Measurements from ENCODE around the gene AKT1.
"Not testable (repeated sequence)": the region's sequence is repeated elsewhere in the genome, so short reads cannot be mapped to it uniquely, and the experiment has no call there.

Gene AKT1

GRCh38 chr14:104818714-104819161, 23.2 kb upstream of the AKT1 start:
- no peak for DNase-seq

- no peak for DNase-seq
These were observed 22.6 kb upstream of the AKT1 start for GRCh38 chr14:104817930-104818713.

DNA sequence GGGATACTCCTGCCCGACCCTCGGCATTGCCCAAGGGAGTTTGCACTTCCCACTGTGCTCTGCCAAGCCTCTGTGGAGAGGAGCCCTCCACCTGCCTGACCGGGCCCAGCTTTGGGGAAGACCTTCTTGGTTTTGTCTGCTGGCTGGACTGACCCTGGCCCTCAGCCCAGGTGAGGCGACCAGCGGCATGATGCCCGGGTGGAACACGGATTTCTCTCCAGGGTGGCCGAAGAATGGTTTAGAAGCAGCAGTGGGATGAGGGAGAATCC, 21.0 kb upstream of the AKT1 start:
- DNase-seq = no peak

GRCh38 chr14:104814701-104815100, 19.2 kb upstream of the AKT1 start:
- DNase-seq = not testable (repeated sequence)

GRCh38 chr14:104813286-104813685, 17.7 kb upstream of the AKT1 start:
- no peak for DNase-seq

DNA sequence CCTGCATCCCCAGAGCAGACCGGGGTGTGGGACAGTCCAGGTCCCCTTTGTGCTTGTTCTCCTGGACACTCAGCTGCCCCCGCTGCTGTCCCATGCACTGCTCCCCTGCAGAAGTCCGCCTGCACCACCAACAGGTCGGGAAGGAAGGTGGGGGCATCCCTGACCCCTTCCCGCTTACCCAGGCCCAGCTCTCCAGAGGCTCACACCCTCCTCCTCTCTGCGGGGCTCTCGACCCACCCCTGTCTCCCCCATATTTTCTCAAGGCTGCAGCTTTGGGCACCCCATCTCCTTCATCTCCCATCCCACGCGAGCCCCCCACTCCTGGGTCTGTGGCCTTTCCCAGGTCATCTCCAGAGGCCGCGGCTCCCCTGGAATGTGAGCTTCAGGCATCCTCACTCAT, 14.8 kb upstream of the AKT1 start:
- no peak for DNase-seq

DNA sequence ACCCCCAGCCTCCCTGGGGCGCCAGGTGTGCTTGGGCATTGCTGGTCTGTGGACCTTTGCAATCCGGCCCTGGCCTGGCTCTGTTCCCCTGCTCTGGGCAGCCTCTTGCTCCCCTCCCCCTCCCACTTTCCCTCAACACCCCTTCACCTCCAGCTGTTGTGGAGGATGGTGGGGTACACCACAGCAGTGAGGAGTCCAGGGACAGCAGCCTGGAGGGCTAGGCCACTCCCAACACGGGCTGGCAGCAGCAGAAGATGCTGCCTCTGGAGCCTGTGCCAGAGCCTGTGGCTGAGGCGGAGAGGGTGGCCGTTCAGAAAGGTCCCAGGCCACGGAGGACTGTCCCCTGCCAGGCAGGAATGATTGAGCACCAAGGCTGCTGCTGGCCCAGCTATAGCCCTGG, 12.9 kb upstream of the AKT1 start:
- DNase-seq = no peak

DNA sequence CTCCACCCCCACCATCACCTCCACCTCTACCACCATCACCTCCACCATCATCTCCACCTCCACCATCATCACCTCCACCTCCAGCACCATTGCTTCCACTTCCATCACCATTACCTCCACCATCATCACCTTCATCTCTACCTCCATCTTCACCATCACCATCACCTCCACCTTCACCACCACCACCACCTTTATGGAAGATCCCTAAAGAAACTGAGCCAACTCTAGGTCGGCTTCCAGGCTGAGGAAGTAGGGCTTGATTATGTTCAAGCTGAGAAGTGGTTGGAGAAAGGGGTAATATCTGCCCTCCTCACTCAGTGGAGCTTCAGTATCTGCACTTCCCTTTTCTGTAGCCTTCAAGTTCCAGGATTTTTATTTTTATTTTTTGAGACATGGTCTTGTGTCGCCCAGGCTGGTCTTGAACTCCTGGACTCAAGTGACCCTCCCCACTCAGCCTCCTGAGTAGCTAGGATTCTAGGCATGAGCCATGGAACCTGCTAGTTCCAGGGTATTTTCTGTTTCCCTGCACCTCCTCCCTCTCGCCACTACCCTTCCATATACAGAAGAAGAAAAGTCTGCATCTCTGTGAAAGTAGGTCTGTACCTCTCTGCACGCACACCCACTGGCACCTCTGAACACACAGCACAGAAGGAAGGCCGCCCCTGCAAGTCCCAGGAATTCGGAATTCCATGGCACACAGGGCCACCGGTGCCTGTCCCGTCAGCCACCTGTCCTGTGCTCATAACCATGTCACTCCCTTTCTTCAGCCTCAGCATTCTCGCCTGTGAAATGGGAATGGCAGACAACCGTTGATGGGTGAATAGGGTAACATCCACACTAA, 11.3 kb upstream of the AKT1 start:
- DNase-seq = no peak

DNA sequence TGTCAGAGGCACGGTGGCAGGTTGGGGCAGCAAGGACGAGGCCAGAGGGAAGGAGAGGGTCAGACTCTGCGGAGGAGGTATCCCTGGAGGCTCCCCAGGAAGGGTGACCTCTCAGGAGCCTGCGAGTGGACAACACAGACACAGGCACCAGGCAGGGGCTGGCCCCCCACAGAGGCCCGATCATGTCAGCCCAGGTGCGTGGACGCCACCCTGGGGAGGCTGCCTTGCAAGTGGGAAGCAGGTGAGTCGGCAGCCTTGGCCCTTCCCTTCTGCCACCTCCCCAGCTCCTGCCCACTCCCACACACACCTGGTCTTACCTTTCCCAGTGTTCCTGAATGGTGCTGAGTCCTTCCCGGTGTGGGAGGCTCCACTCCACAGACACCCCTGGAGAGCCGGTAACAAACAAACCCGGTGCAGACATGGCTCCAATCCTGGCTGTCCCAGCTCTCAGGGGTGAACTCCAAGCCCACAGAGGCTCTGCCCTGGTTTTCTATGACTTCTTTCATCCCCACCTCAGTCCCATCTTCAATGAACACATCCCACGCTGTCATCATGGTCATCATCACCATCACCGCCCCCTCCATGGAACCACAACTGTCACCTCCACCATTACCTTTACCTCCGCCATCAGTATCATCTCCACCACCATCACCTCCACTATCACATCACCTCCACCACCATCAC, 10.5 kb upstream of the AKT1 start:
- no peak for DNase-seq

DNA sequence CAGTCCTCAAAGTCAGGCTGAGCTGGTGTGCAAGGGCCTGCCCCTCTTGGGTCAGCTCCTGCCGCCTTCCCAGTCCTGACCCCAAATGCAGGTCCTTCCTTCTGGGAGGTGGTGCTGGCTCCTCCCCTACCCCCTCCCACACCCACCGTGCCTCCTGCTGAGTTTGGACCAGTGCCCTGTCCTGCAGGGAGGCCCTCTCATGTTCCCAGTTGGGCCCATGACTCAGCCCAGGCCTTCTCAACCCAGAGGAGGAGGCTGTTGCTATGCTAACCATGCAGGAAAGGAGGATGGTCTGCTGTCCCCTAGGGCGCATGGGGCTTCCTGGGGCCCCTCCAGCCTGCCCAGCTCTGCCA, 9.8 kb upstream of the AKT1 start:
- DNase-seq = no peak

- DNase-seq = no peak
These were observed 9.2 kb upstream of the AKT1 start for GRCh38 chr14:104804481-104805325.

GRCh38 chr14:104803912-104804410, 8.4 kb upstream of the AKT1 start:
- no peak for DNase-seq

DNA sequence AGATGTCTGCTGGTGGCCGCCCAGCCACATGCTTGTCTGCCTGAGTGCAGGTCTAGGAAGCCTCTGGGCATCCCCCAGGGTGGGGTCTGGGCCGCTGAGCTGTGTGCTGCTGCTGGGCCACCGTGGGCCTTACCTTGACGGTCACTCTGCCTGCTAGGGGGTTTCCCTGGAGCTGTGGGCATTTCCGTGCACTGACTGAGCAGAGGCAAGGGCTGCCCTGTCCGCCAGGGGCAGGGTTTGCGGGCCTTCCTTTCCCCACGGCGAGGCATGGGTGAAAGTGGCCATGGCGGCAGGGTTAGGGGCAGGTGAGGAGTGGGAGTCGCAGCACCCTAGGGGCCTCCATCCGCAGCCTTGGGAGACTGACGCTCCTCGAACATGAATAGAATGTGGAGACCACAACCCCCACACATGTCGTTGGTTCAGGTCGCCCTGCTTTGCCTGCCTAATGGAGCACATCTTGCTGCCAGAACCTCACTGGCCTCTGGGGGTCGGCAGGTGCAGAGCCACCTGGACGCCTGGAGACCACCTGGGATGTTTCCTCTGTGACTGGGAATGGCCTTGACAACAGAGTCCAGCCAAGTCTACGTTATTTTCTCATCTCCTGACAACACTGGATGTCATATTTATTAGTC, 7.8 kb upstream of the AKT1 start:
- no peak for DNase-seq

- no peak for DNase-seq
These were observed 7.0 kb upstream of the AKT1 start for GRCh38 chr14:104802394-104803184.

- DNase-seq = no peak
These were observed 6.2 kb upstream of the AKT1 start for GRCh38 chr14:104801520-104802393.

DNA sequence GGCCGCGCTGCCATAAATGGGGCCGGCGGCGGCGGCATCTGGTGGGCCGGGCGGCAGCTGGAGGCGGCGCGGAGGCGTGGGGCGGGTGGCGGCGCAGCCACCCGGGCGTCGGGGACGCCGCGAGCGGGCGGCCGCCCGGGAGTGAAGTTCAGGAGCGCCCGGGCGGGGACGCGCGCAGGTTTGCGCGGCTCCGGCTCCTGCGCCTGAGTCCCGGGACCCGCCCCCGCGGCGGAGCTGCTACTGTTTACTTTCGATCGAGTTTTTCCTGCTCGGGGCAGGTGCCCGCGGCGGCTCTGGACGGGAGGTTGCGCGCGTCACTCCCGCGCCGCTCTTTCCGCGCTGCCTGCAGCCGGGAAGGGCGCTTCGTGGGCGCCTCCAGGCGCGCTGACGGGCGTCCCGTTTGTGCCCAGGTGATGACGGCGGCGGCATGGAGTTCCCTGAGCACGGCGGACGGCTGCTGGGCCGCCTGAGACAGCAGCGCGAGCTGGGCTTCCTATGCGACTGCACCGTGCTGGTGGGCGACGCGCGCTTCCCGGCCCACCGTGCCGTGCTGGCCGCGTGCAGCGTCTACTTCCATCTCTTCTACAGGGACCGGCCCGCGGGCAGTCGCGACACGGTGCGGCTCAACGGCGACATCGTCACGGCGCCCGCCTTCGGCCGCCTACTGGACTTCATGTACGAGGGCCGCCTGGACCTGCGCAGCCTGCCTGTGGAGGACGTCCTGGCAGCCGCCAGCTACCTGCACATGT, 5.4 kb upstream of the AKT1 start, which contains the start of gene ZBTB42:
Gene ZBTB42, plus strand, starts transcription at position 331 of the 749 bp plus-strand sequence. Its CDS starts 97 bp downstream, at position 428.
- DNase-seq = peak; percentile 80

DNA sequence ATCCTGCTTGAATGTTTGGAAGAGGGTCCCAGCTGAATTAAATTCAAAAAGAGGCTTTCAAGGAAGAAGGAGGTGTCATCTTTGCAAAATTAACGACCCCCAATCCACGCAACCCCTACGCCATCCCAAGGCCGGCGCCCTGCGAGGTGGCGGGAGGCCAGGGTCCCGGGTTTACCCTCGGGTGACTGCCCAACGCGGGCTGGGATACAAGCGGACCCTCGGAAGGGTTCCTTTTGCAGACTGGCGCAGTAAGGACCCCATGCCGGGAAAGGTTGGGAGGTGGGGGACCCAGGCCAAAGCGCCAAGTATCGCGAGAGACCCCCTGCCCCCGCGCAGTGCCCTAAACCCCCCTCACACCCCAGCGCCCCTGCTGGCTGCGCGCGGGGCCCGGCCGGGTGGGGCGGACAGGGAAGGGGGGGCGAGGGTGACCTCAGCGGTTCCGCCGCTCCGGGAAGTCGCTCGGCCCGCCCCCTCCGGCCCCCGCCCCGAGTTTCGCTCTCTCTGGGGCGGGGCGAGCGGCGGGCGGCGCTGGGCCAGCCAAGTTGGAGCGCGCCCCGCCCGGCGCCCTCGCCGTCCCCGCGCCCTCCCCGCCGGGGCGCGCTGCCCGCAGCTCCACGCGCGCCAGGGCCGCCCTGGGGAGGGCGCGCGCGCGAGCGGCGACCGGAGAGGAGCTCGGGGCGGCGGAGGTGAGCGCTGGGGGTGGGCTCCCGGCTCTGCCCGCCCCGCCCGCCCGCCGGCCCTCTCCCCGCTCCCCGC, 4.6 kb upstream of the AKT1 start:
- peak; percentile 89 for DNase-seq

GRCh38 chr14:104799244-104800014, 3.9 kb upstream of the AKT1 start:
- peak; percentile 32 for DNase-seq

All from CD4-positive, alpha-beta T cell treated with Interleukin-21 for 1 hour (primary cell).